BJ (cell line): ENCODE measurements around the gene TCAP. TPM values are rescaled to one million over a fixed set of nuclear protein-coding genes. Genes with fewer than 3 reads are reported as not detected.

Experiments
- CTCF ChIA-PET: fragments of 350-600 bp; formaldehyde crosslinking; extraction: SDS; loops from one replicate; lab custom pipeline; 2021; ENCODE audit warnings: antibody characterized with exemption, inconsistent platforms; lab: Yijun Ruan, JAX
- POLR2A ChIA-PET: fragments of 300-600 bp; sonication (Branson Sonifier 250); formaldehyde crosslinking; extraction: SDS; loops from one replicate; lab custom pipeline; 2021; ENCODE audit warnings: antibody characterized with exemption; lab: Charles Lee
- DNase-seq: peaks from one replicate; pipeline ENCODE4 v3.0.0-alpha.2; 2011; ENCODE audit warnings: low read depth
- H3K27me3 ChIP-seq: 2 replicates; pipeline ENCODE4 v1.6.0; 2011; ENCODE audit warnings: low read length; ENCODE audit not compliant: control insufficient read depth, insufficient read depth
- H3K36me3 ChIP-seq: 2 replicates; pipeline ENCODE4 v1.5.1; 2011; ENCODE audit warnings: low read length; ENCODE audit not compliant: control insufficient read depth, insufficient read depth
- H3K4me3 ChIP-seq: 2 replicates; pipeline ENCODE4 v1.5.1; 2011; ENCODE audit warnings: low read depth, mild to moderate bottlenecking, control low read depth, low read length
- CTCF ChIP-seq: IDR thresholded peaks from 2 replicates; pipeline ENCODE4 v1.5.1; 2011; ENCODE audit warnings: low read depth, mild to moderate bottlenecking, control low read depth, inconsistent platforms, low read length, moderate library complexity; ENCODE audit not compliant: insufficient read depth
- polyA plus RNA-seq: library from polyadenylated mRNA; depleted of rRNA; stranded (reverse); fragments of >200 nt; gene quantifications from 2 replicates; pipeline ENCODE4 v1.2.3, GENCODE V29; 2011

The TCAP gene
- polyA plus RNA-seq, 1 experiment, result 0.22 TPM

- no peak for TF ChIP-seq CTCF
- Histone ChIP-seq H3K27me3 (no peaks in the 10 kb centered on the region), H3K36me3 (peaks cover 7% of the 10 kb centered on the region), H3K4me3 (no peak overlapping the region)
- no peak for DNase-seq
- POLR2A ChIA-PET, result interaction anchor here (0.6 kb wide), 1 partner anchor 22 kb away, joined by 4 read pairs; no protein-coding TSS in a partner anchor
- CTCF ChIA-PET, result interaction anchor here (0.6 to 2.9 kb wide), 2 partner anchors 27 to 81 kb away, joined by 3 to 9 read pairs; partner anchors contain the start of gene MIEN1
These were observed 38.0 kb downstream of the TCAP start for GRCh38 chr17:39702901-39703893.

DNA sequence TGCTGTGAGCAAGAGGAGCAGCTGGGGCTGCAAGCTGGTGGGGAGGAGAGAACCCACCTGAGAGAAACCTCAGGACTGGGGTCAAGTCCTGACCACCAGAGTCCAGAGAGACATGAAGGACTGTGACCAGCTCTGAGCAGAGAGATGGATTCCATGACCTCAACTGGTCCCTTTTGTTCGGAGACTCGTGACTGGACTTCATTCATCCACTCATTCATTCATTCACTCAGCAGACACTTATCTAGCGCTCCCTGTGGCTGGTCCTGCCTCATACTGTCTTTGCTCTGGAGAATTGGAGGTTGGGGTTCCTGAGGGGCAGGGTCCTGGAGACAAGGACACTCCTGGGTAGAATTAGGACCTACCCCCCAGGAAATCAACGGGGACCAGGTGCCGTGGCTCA lies 38.8 kb downstream of the TCAP start:
- CTCF ChIA-PET, result interaction anchor here (2.9 kb wide), 1 partner anchor 26 kb away, joined by 9 read pairs; the partner anchor contains the start of gene MIEN1
- Histone ChIP-seq H3K27me3 (no peaks in the 10 kb centered on the region), H3K36me3 (peaks cover 12% of the 10 kb centered on the region), H3K4me3 (no peak overlapping the region)
- no peak for DNase-seq
- TF ChIP-seq CTCF, result no peak
- POLR2A ChIA-PET, result interaction anchor here (0.6 kb wide), 1 partner anchor 21 kb away, joined by 4 read pairs; no protein-coding TSS in a partner anchor

DNA sequence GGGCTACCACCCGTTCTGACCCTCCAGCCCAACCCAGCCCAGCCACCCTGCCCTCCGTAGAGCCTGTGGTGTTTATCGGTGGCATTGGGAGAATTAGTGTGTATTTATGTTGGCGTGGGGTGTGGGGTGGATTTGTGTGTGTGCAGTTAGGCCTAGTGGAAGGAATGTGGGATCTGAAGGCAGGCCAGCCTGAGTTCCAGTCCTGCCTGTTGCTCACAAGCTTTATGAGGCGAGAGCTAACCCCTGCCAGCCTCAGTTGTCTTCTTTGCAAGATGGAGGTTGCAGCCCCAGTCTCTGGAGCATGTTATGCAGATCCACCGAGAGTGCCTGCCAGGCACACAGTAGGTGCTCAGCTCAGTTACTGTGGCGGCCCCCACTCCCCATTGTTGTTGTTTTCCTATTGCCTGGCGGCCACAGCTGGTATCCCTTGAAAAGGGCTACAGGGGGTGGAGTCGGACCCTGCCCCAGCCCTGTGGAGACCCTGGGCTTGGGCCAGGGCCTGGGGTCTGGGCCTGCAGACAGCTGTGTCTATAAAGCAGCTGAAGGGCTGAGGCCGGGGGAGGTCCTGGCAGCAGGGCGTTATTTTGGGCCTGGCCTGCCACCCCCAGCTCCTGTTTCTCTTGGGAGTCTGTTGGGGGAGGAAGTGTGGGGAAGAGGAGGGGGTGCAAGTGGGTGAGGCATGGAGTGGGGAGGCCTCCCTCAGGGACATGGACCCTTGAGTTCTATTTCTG lies 39.8 kb downstream of the TCAP start:
- no peak overlapping the region for H3K4me3 ChIP-seq
- ChIA-PET POLR2A (no interaction called here), CTCF (interaction anchor here (1.0 to 1.7 kb wide), 5 partner anchors 10 to 47 kb away, joined by 3 to 5 read pairs (median 4); partner anchors contain the start of gene MIEN1)
- H3K27me3 ChIP-seq, result no peaks in the 10 kb centered on the region
- no peak for DNase-seq
- peak; percentile 45 for TF ChIP-seq CTCF
- peaks cover 19% of the 10 kb centered on the region for H3K36me3 ChIP-seq

DNA sequence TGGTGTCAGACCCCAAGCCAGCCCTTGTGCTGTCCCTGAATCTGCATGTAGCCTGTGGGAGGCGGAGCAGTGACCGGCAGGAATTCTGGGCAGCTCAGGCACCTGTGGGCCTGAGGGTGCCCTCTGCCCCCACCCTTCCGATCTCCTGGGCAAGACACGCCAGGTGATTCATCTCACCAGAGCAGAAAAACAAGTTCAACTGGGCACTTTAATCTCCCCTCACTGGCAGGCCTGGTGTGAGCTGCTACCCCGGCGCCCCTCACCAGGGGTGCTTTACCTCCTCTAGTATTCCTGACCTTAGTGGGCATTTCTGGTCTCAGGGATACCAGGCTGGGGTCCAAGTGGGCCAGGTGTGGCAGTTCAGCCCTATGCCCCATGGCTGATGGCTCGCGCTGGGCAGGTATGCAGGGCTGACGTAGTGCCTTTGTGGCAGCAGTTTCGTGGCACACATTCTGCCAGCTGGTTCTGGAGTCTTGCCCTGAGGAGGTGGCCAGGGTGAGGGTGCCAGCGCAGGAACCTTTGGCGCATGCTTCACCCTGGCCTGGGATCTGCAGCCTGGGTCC lies 40.7 kb downstream of the TCAP start:
- no peak overlapping the region for H3K4me3 ChIP-seq
- no peak for TF ChIP-seq CTCF
- no peaks in the 10 kb centered on the region for H3K27me3 ChIP-seq
- CTCF ChIA-PET, result interaction anchor here (1.2 to 1.7 kb wide), 4 partner anchors 9 to 48 kb away, joined by 3 to 5 read pairs (median 4); no protein-coding TSS in a partner anchor
- DNase-seq, result no peak
- POLR2A ChIA-PET, result no interaction called here
- peaks cover 22% of the 10 kb centered on the region for H3K36me3 ChIP-seq
